Activated CD8-positive, alpha-beta T cell treated with anti-CD3 and anti-CD28 coated beads, Interleukin-2, amount 10 ng/mL, durations not matched to agents 7 days and 5 days (primary cell): ENCODE results near the gene PNKD. TPM values are rescaled to one million over a fixed set of nuclear protein-coding genes. Genes with fewer than 3 reads are reported as not detected.

Source experiments
- ATAC-seq: fragments of 150-1000 bp; cut with Tn5 transposase; one replicate; pipeline ENCODE4 v1.10.0; 2021; ENCODE audit warnings: moderate library complexity
- CTCF ChIA-PET: fragments of 350-600 bp; sonication (Branson Sonifier 250); formaldehyde crosslinking; loops from one replicate; lab custom pipeline; 2021; ENCODE audit warnings: antibody characterized with exemption; lab: Charles Lee
- POLR2A ChIA-PET: fragments of 350-600 bp; sonication (Branson Sonifier 250); formaldehyde crosslinking; loops from one replicate; lab custom pipeline; 2021; ENCODE audit warnings: antibody characterized with exemption; lab: Charles Lee
- DNase-seq: peaks from one replicate; pipeline ENCODE4 v3.0.0-alpha.2; 2020
- H3K27ac Mint-ChIP-seq: one replicate; pipeline ENCODE4 v1.8.0; 2021; ENCODE audit warnings: mild to moderate bottlenecking, mixed read lengths
- H3K27me3 Mint-ChIP-seq: one replicate; pipeline ENCODE4 v1.8.0; 2021; ENCODE audit warnings: low read depth, mixed read lengths
- H3K36me3 Mint-ChIP-seq: one replicate; pipeline ENCODE4 v1.8.0; 2021; ENCODE audit warnings: low read depth, mixed read lengths
- H3K4me1 Mint-ChIP-seq: one replicate; pipeline ENCODE4 v1.8.0; 2021; ENCODE audit warnings: low read depth, mixed read lengths
- H3K4me3 Mint-ChIP-seq: one replicate; pipeline ENCODE4 v1.8.0; 2021; ENCODE audit warnings: mild to moderate bottlenecking, mixed read lengths
- H3K9me3 Mint-ChIP-seq: one replicate; pipeline ENCODE4 v1.8.0; 2022; ENCODE audit warnings: mixed read lengths; ENCODE audit not compliant: insufficient read depth
- microRNA-seq: library from miRNA; unstranded; fragments of <30 nt; microRNA quantifications from one replicate; pipeline ENCODE4 v1.2.0, GENCODE V29; 2022
- total RNA-seq, 2 experiments: library from RNA; stranded (reverse); gene quantifications; one replicate each; pipeline ENCODE4 v1.2.3, GENCODE V29; 2021

The PNKD gene
- total RNA-seq, 2 experiments from 2014 or later, result 36.7 to 37.6 TPM

GRCh38 chr2:218395826-218396687 is 125.7 kb downstream of the PNKD start:
- Mint-ChIP-seq H3K4me1 (peaks cover 35% of the 10 kb centered on the region), H3K27ac (peak overlapping the region; percentile 96), H3K4me3 (peak overlapping the region; percentile 85), H3K9me3 (no peaks in the 10 kb centered on the region), H3K27me3 (no peaks in the 10 kb centered on the region), H3K36me3 (peaks cover 2% of the 10 kb centered on the region)
- peak; percentile 66 for ATAC-seq
- peak; percentile 96 for DNase-seq
- CTCF ChIA-PET, result interaction anchor here (0.6 to 5.5 kb wide), 22 partner anchors 10 to 252 kb away, joined by 3 to 21 read pairs (median 4); partner anchors contain the start of genes AAMP, CATIP and PNKD
- POLR2A ChIA-PET, result interaction anchor here (0.6 to 2.4 kb wide), 10 partner anchors 9 to 172 kb away, joined by 3 to 23 read pairs (median 6); partner anchors contain the start of genes AAMP, PNKD, TMBIM1 and USP37

Small RNAs within 50 kb of the gene (microRNA-seq; reads per million reads assigned to microRNA genes)
- gene MIR6513 (5.7 reads per million, percentile 7 among the genes with 10 or more reads in this experiment), gene MIR6810 (not detected)

Other genes with a start within 250 kb of the PNKD start
- gene RUFY4, start 201.3 kb upstream of the PNKD start, total RNA-seq, result under 1 TPM; 0.55 to 0.81 TPM
- under 1 TPM in 1 of 2 experiments, not detected in 1; 0.50 TPM for gene CXCR2, start 144.5 kb upstream of the PNKD start, total RNA-seq
- under 1 TPM; 0.53 to 0.55 TPM for gene CXCR1, start 103.6 kb upstream of the PNKD start, total RNA-seq
- 100 to 1,000 TPM; 821 to 844 TPM for gene ARPC2, start 53.3 kb upstream of the PNKD start, total RNA-seq
- under 1 TPM; 0.97 TPM for gene GPBAR1, start 9.5 kb upstream of the PNKD start, total RNA-seq
- gene AAMP, start 382 bp upstream of the PNKD start, total RNA-seq, result 10 to 100 TPM; 52.6 to 56.2 TPM
- 10 to 100 TPM; 52.9 to 58.9 TPM for gene TMBIM1, start 22.0 kb downstream of the PNKD start, total RNA-seq
- not detected for gene CATIP, start 86.3 kb downstream of the PNKD start, total RNA-seq
- gene SLC11A1, start 111.8 kb downstream of the PNKD start, total RNA-seq, result under 1 TPM; 0.21 to 0.29 TPM
- 100 to 1,000 TPM; 175 to 185 TPM for gene CTDSP1, start 129.3 kb downstream of the PNKD start, total RNA-seq
- not detected for gene VIL1, start 148.6 kb downstream of the PNKD start, total RNA-seq